Measurements from ENCODE around the gene PTPN14. TPM values are rescaled to one million over a fixed set of nuclear protein-coding genes. Genes with fewer than 3 reads are reported as not detected.

The PTPN14 gene
- polyA plus RNA-seq, 1 donor from 2014 or later: 0.07 TPM

DNA sequence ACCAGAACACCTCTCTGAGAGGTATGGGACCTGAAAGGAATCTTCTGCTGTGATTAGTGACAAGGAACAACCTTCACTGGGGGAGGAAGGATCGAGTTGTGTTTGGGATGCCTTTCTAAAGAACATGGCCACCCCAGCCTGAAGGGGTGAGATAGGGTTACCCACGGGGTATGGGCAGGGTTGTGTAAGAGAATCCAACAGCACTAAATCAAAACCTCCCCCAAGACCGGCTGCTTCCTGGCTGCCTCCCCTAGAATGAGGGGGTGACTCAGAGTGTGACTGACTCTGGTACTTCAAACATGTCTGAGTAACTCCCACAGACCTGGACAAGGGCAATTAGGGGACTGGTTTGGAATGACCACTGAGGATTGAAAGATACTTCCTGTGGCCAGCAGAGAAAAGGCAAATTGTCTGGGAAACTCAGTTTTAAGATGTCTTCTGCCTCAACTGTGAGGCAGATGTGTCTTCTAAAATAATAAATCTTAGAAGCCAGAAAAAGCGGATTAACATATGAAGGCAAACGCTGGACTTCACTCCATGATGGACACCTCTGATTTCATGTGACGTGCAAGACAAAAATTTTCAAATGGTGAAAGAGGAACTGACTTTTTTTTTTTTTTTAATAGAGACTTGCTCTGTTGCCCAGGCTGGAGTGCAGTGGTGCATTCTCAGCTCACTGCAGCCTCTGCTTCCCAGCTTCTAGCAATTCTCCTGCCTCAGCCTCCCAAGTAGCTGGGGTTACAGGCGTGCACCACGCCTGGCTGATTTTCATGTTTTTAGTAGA is 6.7 kb upstream of the PTPN14 start:
- Histone ChIP-seq H4K20me1 (ENCODE audit: insufficient read depth) (no peaks in the 10 kb centered on the region), H3K9ac (ENCODE audit: low read length) (no peak overlapping the region), H3K4me3 (ENCODE audit: low read length) (no peak overlapping the region), H3K79me2 (replicated peaks; ENCODE audit: insufficient read depth, low read length) (no peaks in the 10 kb centered on the region), H3K4me2 (ENCODE audit: low read length) (no peak overlapping the region), H3K27ac (ENCODE audit: low read length) (no peak overlapping the region), H3K27me3 (ENCODE audit: insufficient read depth, low read depth, low read length) (no peaks in the 10 kb centered on the region), H2AFZ (ENCODE audit: low read depth, low read length) (no peak overlapping the region), H3K9me3 (ENCODE audit: low read length) (no peaks in the 10 kb centered on the region), H3K9me2 (ENCODE audit: insufficient read depth, low read length) (no peaks in the 10 kb centered on the region), H3K36me3 (ENCODE audit: insufficient read depth, low read length) (no peaks in the 10 kb centered on the region), H3F3A (ENCODE audit: insufficient read depth, low read length, poor library complexity, severe bottlenecking) (no peaks in the 10 kb centered on the region)
- TF ChIP-seq RAD21 (conservative IDR thresholded peaks at IDR 0.05): no peak
- TF ChIP-seq MXI1 (conservative IDR thresholded peaks at IDR 0.05; ENCODE audit: poor library complexity, severe bottlenecking): no peak
- TF ChIP-seq CTCF (IDR thresholded peaks at IDR 0.05; ENCODE audit: poor library complexity, severe bottlenecking): no peak
- no peak for TF ChIP-seq POLR2AphosphoS5 (IDR thresholded peaks at IDR 0.05)
- no peak for TF ChIP-seq TAF1 (IDR thresholded peaks at IDR 0.05; ENCODE audit: low read depth)
- TF ChIP-seq EZH2 (IDR thresholded peaks at IDR 0.05; ENCODE audit: borderline replicate concordance, insufficient read depth, low read length, poor library complexity, severe bottlenecking): no peak
- no peak for TF ChIP-seq EP300 (conservative IDR thresholded peaks at IDR 0.05; ENCODE audit: poor library complexity, severe bottlenecking)

DNA sequence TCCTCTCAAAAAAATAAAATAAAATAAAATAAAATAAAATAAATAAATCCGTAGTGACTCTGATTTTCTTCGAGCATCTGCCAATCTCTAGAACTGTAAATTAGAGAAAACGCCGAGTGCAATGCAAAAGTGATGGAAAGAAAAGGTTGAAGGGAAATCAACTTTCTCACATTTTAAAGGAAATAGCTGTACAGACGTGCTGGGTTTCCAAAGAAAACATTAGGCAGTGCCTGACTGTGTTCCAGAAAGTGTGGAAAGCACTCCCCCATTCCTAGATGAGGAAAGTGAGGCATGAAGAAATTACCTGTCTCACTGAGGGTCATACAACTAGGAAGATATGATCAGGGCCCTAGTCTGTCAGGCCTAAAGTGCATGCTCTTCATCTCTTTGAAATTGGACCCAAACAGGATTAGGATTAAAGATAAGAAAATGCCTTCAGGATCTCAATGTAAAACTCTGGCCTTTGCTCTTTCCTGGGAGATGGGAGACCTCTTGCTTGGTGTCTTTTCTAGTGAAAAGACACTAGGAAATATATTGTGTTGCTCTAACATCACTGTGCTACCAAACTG is 1.8 kb upstream of the PTPN14 start:
- no peak overlapping the region for H3K4me2 ChIP-seq (ENCODE audit: low read length)
- no peak overlapping the region for H3K4me3 ChIP-seq (ENCODE audit: low read length)
- TF ChIP-seq RAD21 (conservative IDR thresholded peaks at IDR 0.05) (no peak), EP300 (conservative IDR thresholded peaks at IDR 0.05; ENCODE audit: poor library complexity, severe bottlenecking) (no peak), EZH2 (IDR thresholded peaks at IDR 0.05; ENCODE audit: borderline replicate concordance, insufficient read depth, low read length, poor library complexity, severe bottlenecking) (no peak), POLR2AphosphoS5 (IDR thresholded peaks at IDR 0.05) (no peak), MXI1 (conservative IDR thresholded peaks at IDR 0.05; ENCODE audit: poor library complexity, severe bottlenecking) (no peak), CTCF (IDR thresholded peaks at IDR 0.05; ENCODE audit: poor library complexity, severe bottlenecking) (no peak), SMC3 (conservative IDR thresholded peaks at IDR 0.05; ENCODE audit: poor library complexity) (no peak), TAF1 (IDR thresholded peaks at IDR 0.05; ENCODE audit: low read depth) (no peak)
- TF ChIP-seq, protein P1, sequence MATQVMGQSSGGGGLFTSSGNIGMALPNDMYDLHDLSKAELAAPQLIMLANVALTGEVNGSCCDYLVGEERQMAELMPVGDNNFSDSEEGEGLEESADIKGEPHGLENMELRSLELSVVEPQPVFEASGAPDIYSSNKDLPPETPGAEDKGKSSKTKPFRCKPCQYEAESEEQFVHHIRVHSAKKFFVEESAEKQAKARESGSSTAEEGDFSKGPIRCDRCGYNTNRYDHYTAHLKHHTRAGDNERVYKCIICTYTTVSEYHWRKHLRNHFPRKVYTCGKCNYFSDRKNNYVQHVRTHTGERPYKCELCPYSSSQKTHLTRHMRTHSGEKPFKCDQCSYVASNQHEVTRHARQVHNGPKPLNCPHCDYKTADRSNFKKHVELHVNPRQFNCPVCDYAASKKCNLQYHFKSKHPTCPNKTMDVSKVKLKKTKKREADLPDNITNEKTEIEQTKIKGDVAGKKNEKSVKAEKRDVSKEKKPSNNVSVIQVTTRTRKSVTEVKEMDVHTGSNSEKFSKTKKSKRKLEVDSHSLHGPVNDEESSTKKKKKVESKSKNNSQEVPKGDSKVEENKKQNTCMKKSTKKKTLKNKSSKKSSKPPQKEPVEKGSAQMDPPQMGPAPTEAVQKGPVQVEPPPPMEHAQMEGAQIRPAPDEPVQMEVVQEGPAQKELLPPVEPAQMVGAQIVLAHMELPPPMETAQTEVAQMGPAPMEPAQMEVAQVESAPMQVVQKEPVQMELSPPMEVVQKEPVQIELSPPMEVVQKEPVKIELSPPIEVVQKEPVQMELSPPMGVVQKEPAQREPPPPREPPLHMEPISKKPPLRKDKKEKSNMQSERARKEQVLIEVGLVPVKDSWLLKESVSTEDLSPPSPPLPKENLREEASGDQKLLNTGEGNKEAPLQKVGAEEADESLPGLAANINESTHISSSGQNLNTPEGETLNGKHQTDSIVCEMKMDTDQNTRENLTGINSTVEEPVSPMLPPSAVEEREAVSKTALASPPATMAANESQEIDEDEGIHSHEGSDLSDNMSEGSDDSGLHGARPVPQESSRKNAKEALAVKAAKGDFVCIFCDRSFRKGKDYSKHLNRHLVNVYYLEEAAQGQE (IDR thresholded peaks at IDR 0.05; ENCODE audit: borderline replicate concordance): no peak
- no peaks in the 10 kb centered on the region for H3K36me3 ChIP-seq (ENCODE audit: insufficient read depth, low read length)
- no peaks in the 10 kb centered on the region for H3K9me3 ChIP-seq (ENCODE audit: low read length)
- no peak overlapping the region for H3K27ac ChIP-seq (ENCODE audit: low read length)
- H4K20me1 ChIP-seq (ENCODE audit: insufficient read depth): no peaks in the 10 kb centered on the region
- no peaks in the 10 kb centered on the region for H3K9me2 ChIP-seq (ENCODE audit: insufficient read depth, low read length)
- no peaks in the 10 kb centered on the region for H3K79me2 ChIP-seq (replicated peaks; ENCODE audit: insufficient read depth, low read length)
- H3K27me3 ChIP-seq (ENCODE audit: insufficient read depth, low read depth, low read length): peaks cover 32% of the 10 kb centered on the region
- H3K9ac ChIP-seq (ENCODE audit: low read length): no peak overlapping the region
- H3F3A ChIP-seq (ENCODE audit: insufficient read depth, low read length, poor library complexity, severe bottlenecking): no peaks in the 10 kb centered on the region
- no peak overlapping the region for H2AFZ ChIP-seq (ENCODE audit: low read depth, low read length)

All from neural cell (in vitro differentiated cells).